ENCODE data around the gene TLE6.

DNA sequence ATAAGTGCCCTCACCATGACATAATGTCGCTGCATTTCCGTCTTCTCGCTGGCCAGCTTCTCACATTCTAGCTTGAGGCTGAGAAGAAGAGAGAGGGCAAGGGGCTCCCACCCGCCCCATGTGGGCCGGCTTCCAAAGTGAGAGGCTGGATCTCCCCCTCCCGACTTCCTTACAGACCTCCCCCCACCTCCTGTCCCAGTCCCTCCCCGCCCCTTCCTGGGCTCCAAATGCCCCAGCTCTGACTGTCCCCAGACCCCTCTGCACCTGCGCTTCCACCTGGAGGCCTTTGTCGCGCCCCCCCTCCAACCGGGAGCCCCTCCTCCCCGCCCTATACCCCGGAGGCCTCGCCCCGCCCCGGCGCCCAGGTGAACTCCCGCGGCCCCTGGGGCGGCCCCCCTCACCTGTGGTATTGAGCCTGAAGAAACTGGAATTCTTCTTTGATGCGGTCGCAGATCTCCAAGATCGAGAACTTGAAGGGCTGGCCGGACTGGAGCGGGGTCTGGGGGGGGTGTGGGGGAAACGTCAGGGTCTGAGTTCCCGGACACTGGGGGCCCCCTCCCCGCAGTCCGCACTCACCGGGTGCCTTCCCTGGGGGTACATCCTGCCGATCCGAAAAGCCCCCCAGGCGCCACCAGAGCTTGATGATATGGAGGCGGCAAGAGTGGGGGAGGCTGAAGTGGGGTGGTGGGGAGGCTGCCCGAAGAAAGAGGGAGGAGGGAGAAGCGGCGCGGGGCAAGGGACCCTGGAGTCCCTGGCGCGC is 51.1 kb downstream of the TLE6 start:
- TF ChIP-seq, protein P1, sequence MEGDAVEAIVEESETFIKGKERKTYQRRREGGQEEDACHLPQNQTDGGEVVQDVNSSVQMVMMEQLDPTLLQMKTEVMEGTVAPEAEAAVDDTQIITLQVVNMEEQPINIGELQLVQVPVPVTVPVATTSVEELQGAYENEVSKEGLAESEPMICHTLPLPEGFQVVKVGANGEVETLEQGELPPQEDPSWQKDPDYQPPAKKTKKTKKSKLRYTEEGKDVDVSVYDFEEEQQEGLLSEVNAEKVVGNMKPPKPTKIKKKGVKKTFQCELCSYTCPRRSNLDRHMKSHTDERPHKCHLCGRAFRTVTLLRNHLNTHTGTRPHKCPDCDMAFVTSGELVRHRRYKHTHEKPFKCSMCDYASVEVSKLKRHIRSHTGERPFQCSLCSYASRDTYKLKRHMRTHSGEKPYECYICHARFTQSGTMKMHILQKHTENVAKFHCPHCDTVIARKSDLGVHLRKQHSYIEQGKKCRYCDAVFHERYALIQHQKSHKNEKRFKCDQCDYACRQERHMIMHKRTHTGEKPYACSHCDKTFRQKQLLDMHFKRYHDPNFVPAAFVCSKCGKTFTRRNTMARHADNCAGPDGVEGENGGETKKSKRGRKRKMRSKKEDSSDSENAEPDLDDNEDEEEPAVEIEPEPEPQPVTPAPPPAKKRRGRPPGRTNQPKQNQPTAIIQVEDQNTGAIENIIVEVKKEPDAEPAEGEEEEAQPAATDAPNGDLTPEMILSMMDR (IDR thresholded peaks at IDR 0.05): no peak
- no peak for TF ChIP-seq POLR2AphosphoS5 (IDR thresholded peaks at IDR 0.05; ENCODE audit: insufficient read depth in 1 of 2, low read depth in 1 of 2)

Data from vagina (tissue), 2 donors.